Middle frontal gyrus (tissue), 1 donor: ENCODE results near the gene TRIM27.
"Not testable (repeated sequence)": the region's sequence is repeated elsewhere in the genome, so short reads cannot be mapped to it uniquely, and the experiment has no call there.

Experiments used
- DNase-seq: peaks from one replicate; pipeline ENCODE4 v3.0.0-alpha.2; 2015; ENCODE audit warnings: low spot score; ENCODE audit errors: extremely low spot score

The TRIM27 gene

DNA sequence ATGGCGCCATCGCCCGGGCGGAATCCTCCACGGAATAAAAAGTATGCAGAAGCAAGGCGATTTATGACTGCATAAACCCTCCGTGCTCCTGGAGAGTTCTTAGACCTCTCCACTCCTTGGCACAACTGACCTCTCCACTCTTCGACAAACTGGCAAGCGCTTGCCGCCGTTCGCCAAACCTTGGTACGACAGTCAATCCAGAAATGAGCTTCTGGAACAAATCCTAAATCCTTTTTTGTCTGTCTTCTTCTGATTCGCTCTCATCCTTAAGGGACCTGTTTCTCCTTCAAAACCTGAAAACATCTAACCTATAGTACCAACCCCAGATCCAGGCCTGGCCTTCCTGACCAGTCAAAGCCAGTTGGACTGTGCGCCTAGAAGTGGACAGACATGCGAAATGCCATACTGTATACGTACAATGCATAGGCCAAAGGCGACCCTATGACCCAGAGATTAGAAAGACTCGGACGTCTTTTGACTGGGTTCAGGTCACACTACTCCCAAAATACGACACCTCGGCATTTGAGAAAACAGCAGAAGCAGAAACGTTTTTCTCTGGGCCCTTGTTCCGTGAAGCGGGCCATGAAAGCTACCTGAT, 59.4 kb downstream of the TRIM27 start:
- DNase-seq, result no peak

GRCh38 chr6:28863604-28864325, 60.0 kb downstream of the TRIM27 start:
- peak; percentile 80 for DNase-seq

DNA sequence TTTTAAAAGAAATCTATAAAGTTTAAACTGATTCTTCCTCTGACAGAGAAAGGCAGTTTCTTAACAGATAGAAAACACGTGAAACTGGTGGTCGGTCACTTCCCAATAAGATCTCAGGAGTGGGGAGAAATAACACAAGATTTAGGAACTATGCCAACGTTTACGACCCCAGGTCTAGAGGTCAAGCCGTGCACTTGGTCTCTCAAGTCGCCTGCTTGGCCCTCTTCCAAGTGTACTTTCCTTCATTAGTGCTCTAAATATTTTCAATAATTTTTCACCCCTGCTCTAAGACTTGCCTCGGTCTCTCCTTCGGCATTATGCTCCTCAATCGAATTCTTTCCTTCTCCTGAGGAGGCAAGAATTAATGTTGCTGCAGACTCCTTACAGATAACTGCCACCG, 61.7 kb downstream of the TRIM27 start:
- DNase-seq, result no peak

GRCh38 chr6:28861339-28861738, 62.4 kb downstream of the TRIM27 start:
- no peak for DNase-seq

- DNase-seq, result no peak
These were observed 63.2 kb downstream of the TRIM27 start for GRCh38 chr6:28860581-28860980.

GRCh38 chr6:28858963-28859362, 64.8 kb downstream of the TRIM27 start:
- DNase-seq, result no peak

- no peak for DNase-seq
These were observed 67.2 kb downstream of the TRIM27 start for GRCh38 chr6:28856620-28857005.

DNA sequence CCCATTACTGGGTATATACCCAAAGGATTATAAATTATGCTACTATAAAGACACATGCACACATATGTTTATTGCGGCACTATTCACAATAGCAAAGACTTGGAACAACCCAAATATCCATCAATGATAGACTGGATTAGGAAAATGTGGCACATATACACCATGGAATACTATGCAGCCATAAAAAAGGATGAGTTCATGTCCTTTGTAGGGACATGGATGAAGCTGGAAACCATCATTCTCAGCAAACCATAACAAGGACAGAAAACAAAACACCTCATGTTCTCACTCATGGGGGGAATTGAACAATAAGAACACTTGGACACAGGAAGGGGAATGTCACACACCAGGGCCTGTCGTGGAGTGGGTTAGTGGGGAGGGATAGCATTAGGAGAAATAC, 69.4 kb downstream of the TRIM27 start:
- DNase-seq, result not testable (repeated sequence)
